CD4-positive, alpha-beta T cell treated with Interleukin-17A for 4 hours (primary cell): ENCODE results near the gene TBXA2R.
"Not testable (repeated sequence)": the region's sequence is repeated elsewhere in the genome, so short reads cannot be mapped to it uniquely, and the experiment has no call there.

ENCODE experiments used
- DNase-seq: peaks from one replicate; pipeline ENCODE4 v3.0.0-alpha.2; 2020; ENCODE audit warnings: mixed read lengths

The TBXA2R gene

GRCh38 chr19:3604987-3605343, 1.7 kb downstream of the TBXA2R start:
- peak; percentile 49 for DNase-seq

GRCh38 chr19:3604227-3604986, 2.3 kb downstream of the TBXA2R start:
- no peak for DNase-seq

GRCh38 chr19:3603121-3603811, 3.4 kb downstream of the TBXA2R start:
- no peak for DNase-seq

- no peak for DNase-seq
Observed at GRCh38 chr19:3601021-3601420, 5.7 kb downstream of the TBXA2R start.

- DNase-seq = no peak
Observed at GRCh38 chr19:3599776-3600187, 6.9 kb downstream of the TBXA2R start.

- no peak for DNase-seq
Observed at GRCh38 chr19:3595521-3596061, 11.1 kb downstream of the TBXA2R start.

GRCh38 chr19:3593156-3593555, 13.5 kb downstream of the TBXA2R start:
- DNase-seq = no peak

GRCh38 chr19:3591876-3592613, 14.6 kb downstream of the TBXA2R start:
- no peak for DNase-seq

- DNase-seq = no peak
Observed at GRCh38 chr19:3590991-3591659, 15.6 kb downstream of the TBXA2R start.

- DNase-seq = no peak
Observed at GRCh38 chr19:3589949-3590348, 16.7 kb downstream of the TBXA2R start.

GRCh38 chr19:3589439-3589838, 17.2 kb downstream of the TBXA2R start:
- DNase-seq = no peak

GRCh38 chr19:3586707-3587346, 19.8 kb downstream of the TBXA2R start:
- no peak for DNase-seq

GRCh38 chr19:3586127-3586626, 20.5 kb downstream of the TBXA2R start:
- DNase-seq = peak; percentile 75

GRCh38 chr19:3585301-3586126, 21.2 kb downstream of the TBXA2R start, which contains the start of gene GIPC3:
Gene GIPC3 (plus strand): TSS chr19:3585478. CDS start chr19:3585598, 120 bp downstream.
- peak; percentile 51 for DNase-seq

- DNase-seq = not testable (repeated sequence)
Observed at GRCh38 chr19:3584036-3584802, 22.5 kb downstream of the TBXA2R start.

GRCh38 chr19:3581792-3582191, 24.9 kb downstream of the TBXA2R start:
- not testable (repeated sequence) for DNase-seq

- no peak for DNase-seq
Observed at GRCh38 chr19:3580156-3580934, 26.3 kb downstream of the TBXA2R start.

- no peak for DNase-seq
Observed at GRCh38 chr19:3578390-3578789, 28.3 kb downstream of the TBXA2R start.

GRCh38 chr19:3577723-3578344, 28.8 kb downstream of the TBXA2R start:
- no peak for DNase-seq
